HepG2 (cell line): Measurements from ENCODE around the gene TRIM67. TPM values are rescaled to one million over a fixed set of nuclear protein-coding genes. Genes with fewer than 3 reads are reported as not detected.

ENCODE experiments used
- CAMTA2 ChIP-seq: sonication (generic); formaldehyde crosslinking; IDR thresholded peaks from 2 replicates; pipeline ENCODE4 v1.4.0; 2020; ENCODE audit warnings: mild to moderate bottlenecking, missing genetic modification reagents, borderline replicate concordance
- EHMT2 ChIP-seq: fragments of 200-600 bp; sonication (generic); IDR thresholded peaks from 2 replicates; pipeline ENCODE4 v1.7.0; 2017; ENCODE audit warnings: antibody characterized with exemption, low read depth, low read length, borderline replicate concordance
- HDAC1 ChIP-seq: sonication (generic); formaldehyde crosslinking; IDR thresholded peaks from 2 replicates; pipeline ENCODE4 v1.5.1; 2020; ENCODE audit warnings: mild to moderate bottlenecking, missing genetic modification reagents
- HMG20B ChIP-seq: conservative IDR thresholded peaks from 2 replicates; pipeline ENCODE4 v1.6.1; 2016; ENCODE audit warnings: missing genetic modification reagents, missing compliant biosample characterization
- HOXA3 ChIP-seq: sonication (generic); formaldehyde crosslinking; IDR thresholded peaks from 2 replicates; pipeline ENCODE4 v1.5.0; 2020; ENCODE audit warnings: missing genetic modification reagents
- IRF2 ChIP-seq: IDR thresholded peaks from 2 replicates; pipeline ENCODE4 v1.6.1; 2018; ENCODE audit warnings: missing genetic modification reagents, missing compliant biosample characterization
- KDM2A ChIP-seq: sonication (generic); formaldehyde crosslinking; IDR thresholded peaks from 2 replicates; pipeline ENCODE4 v1.4.0; 2020; ENCODE audit warnings: low read depth, missing genetic modification reagents, borderline replicate concordance
- KDM6A ChIP-seq: IDR thresholded peaks from 2 replicates; pipeline ENCODE4 v1.6.1; 2016; ENCODE audit warnings: low read depth
- MIER2 ChIP-seq: IDR thresholded peaks from 2 replicates; pipeline ENCODE4 v1.6.1; 2016; ENCODE audit warnings: missing biosample characterization, missing genetic modification reagents
- MXD4 ChIP-seq: IDR thresholded peaks from 2 replicates; pipeline ENCODE4 v1.6.1; 2016; ENCODE audit warnings: mild to moderate bottlenecking, missing biosample characterization, missing genetic modification reagents
- NR2F2 ChIP-seq: IDR thresholded peaks from 2 replicates; pipeline ENCODE4 v1.6.1; 2012; ENCODE audit warnings: low read depth, inconsistent platforms, borderline replicate concordance
- PLRG1 ChIP-seq: fragments of 450-650 bp; conservative IDR thresholded peaks from 2 replicates; pipeline ENCODE4 v1.6.1; 2016
- POLR2G ChIP-seq: fragments of 200-400 bp; formaldehyde crosslinking; IDR thresholded peaks from 2 replicates; pipeline ENCODE4 v1.6.1; 2018; ENCODE audit warnings: mild to moderate bottlenecking, low read depth, low read length, moderate library complexity
- RXRB ChIP-seq: IDR thresholded peaks from 2 replicates; pipeline ENCODE4 v1.6.1; 2016; ENCODE audit warnings: borderline replicate concordance, missing genetic modification reagents, missing compliant biosample characterization
- SMAD3 ChIP-seq: sonication (generic); formaldehyde crosslinking; IDR thresholded peaks from 2 replicates; pipeline ENCODE4 v1.4.0; 2020; ENCODE audit warnings: missing genetic modification reagents
- TARDBP ChIP-seq: sonication (generic); formaldehyde crosslinking; IDR thresholded peaks from 2 replicates; pipeline ENCODE4 v1.8.0; 2022; ENCODE audit warnings: mild to moderate bottlenecking, missing genetic modification reagents
- ZFX ChIP-seq: sonication (generic); formaldehyde crosslinking; IDR thresholded peaks from 2 replicates; pipeline ENCODE4 v1.4.0; 2020; ENCODE audit warnings: mild to moderate bottlenecking, low read depth, missing genetic modification reagents, moderate library complexity
- ZIK1 ChIP-seq: sonication (generic); formaldehyde crosslinking; IDR thresholded peaks from 2 replicates; pipeline ENCODE4 v1.5.0; 2020; ENCODE audit warnings: mild to moderate bottlenecking, low read depth, missing genetic modification reagents, borderline replicate concordance
- ZNF138 ChIP-seq: sonication (generic); formaldehyde crosslinking; IDR thresholded peaks from 2 replicates; pipeline ENCODE4 v1.5.0; 2020; ENCODE audit warnings: mild to moderate bottlenecking, low read depth, missing genetic modification reagents
- ZNF143 ChIP-seq: sonication (generic); formaldehyde crosslinking; IDR thresholded peaks from 2 replicates; pipeline ENCODE4 v1.4.0; 2020; ENCODE audit warnings: missing genetic modification reagents
- ZNF251 ChIP-seq: sonication (generic); formaldehyde crosslinking; IDR thresholded peaks from 2 replicates; pipeline ENCODE4 v1.9.0; 2021; ENCODE audit warnings: mild to moderate bottlenecking, missing genetic modification reagents
- ZNF547 ChIP-seq: sonication (generic); formaldehyde crosslinking; IDR thresholded peaks from 2 replicates; pipeline ENCODE4 v1.5.1; 2020; ENCODE audit warnings: mild to moderate bottlenecking, missing genetic modification reagents
- ZNF652 ChIP-seq: IDR thresholded peaks from 2 replicates; pipeline ENCODE4 v1.6.1; 2016; ENCODE audit warnings: low read depth, borderline replicate concordance
- ZNF703 ChIP-seq: sonication (generic); formaldehyde crosslinking; IDR thresholded peaks from 2 replicates; pipeline ENCODE4 v1.5.1; 2020; ENCODE audit warnings: missing genetic modification reagents, mild to moderate bottlenecking, moderate library complexity, borderline replicate concordance
- ZNF850 ChIP-seq: sonication (generic); formaldehyde crosslinking; conservative IDR thresholded peaks from 2 replicates; pipeline ENCODE4 v1.9.0; 2021; ENCODE audit warnings: mild to moderate bottlenecking, missing genetic modification reagents
- polyA plus RNA-seq, 8 experiments: library from polyadenylated mRNA; depleted of rRNA in 3 of 8; stranded (reverse) in 7 of 8; unstranded in 1 of 8; fragments of >200 nt; fragmentation: Illumina TruSeq in 4 of 8; extraction: Trizol in 4 of 8; gene quantifications; 2 replicates each; pipeline versions ENCODE4 v1.2.1 to v1.2.3, GENCODE V29; 2011 to 2016; ENCODE audit warnings: low read depth in 4 of 8, missing spikeins in 1 of 8, mixed read lengths in 1 of 8; ENCODE audit not compliant: insufficient read depth in 1 of 8
- total RNA-seq, 5 experiments: library from RNA; depleted of rRNA; stranded (reverse); fragments of >200 nt; fragmentation: Illumina TruSeq; extraction: Trizol; gene quantifications; 2 replicates each; pipeline ENCODE4 v1.2.3, GENCODE V29; 2016; ENCODE audit warnings: low read depth in 1 of 5
- TF ChIP-seq, protein P1 (sequence below): sonication (generic); formaldehyde crosslinking; IDR thresholded peaks from 2 replicates; pipeline ENCODE4 v1.4.0; 2020; ENCODE audit warnings: low read depth, mild to moderate bottlenecking, missing genetic modification reagents
- TF ChIP-seq, protein P2 (sequence below): conservative IDR thresholded peaks from 2 replicates; pipeline ENCODE4 v1.6.1; 2018; ENCODE audit warnings: missing genetic modification reagents
- TF ChIP-seq, protein P3 (sequence below): sonication (generic); formaldehyde crosslinking; IDR thresholded peaks from 2 replicates; pipeline ENCODE4 v1.5.1; 2020; ENCODE audit warnings: mild to moderate bottlenecking, missing genetic modification reagents, moderate library complexity
- TF ChIP-seq, protein P4 (sequence below): sonication (generic); formaldehyde crosslinking; IDR thresholded peaks from 2 replicates; pipeline ENCODE4 v1.5.0; 2020; ENCODE audit warnings: mild to moderate bottlenecking, missing genetic modification reagents

The TRIM67 gene
- total and polyA plus RNA-seq, 2 of the 13 experiments (the other 11 are each of a cell fraction or from before 2014, with no cell fraction given): not detected

DNA sequence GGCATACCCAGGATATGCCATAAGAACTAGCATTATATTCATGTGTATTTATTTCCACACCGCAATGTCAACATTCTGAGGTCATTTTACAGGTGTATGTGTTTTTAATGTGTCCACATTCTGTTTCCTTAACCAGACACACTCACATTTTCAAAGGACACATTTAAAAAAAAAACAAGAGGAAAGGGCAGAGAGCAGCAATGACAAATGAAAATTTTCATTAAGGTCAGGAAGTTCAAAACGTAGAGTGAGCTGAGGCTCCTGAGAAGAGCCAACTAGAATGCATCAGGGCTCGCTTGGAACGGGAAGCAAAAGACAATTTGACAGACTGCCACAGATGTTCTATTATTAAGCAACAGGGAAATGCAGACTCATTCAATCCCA, 74.3 kb downstream of the TRIM67 start (continued):
- TF ChIP-seq RXRB (CRISPR knock-in tag): peak; percentile 93
- TF ChIP-seq TARDBP (CRISPR knock-in tag): peak; percentile 28; the same call in 1 of the 2 replicates
- TF ChIP-seq EHMT2: peak; percentile 42; the same call in 1 of the 2 replicates
- TF ChIP-seq ZIK1 (CRISPR knock-in tag): no peak
- TF ChIP-seq SMAD3: 0 out of 2 replicates have a peak, but pooled peaks have one; percentile 47
- no peak for TF ChIP-seq CAMTA2 (CRISPR knock-in tag)
- TF ChIP-seq IRF2: no peak
- TF ChIP-seq, protein P1, sequence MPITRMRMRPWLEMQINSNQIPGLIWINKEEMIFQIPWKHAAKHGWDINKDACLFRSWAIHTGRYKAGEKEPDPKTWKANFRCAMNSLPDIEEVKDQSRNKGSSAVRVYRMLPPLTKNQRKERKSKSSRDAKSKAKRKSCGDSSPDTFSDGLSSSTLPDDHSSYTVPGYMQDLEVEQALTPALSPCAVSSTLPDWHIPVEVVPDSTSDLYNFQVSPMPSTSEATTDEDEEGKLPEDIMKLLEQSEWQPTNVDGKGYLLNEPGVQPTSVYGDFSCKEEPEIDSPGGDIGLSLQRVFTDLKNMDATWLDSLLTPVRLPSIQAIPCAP (CRISPR knock-in tag): no peak
- TF ChIP-seq HOXA3 (CRISPR knock-in tag): no peak
- TF ChIP-seq ZFX: no peak
- no peak for TF ChIP-seq ZNF251
- TF ChIP-seq ZNF547 (CRISPR knock-in tag): no peak
- TF ChIP-seq ZNF138 (CRISPR knock-in tag): no peak
- TF ChIP-seq MIER2 (CRISPR knock-in tag): no peak
- no peak for TF ChIP-seq ZNF703 (CRISPR knock-in tag)
- no peak for TF ChIP-seq PLRG1
- TF ChIP-seq, protein P2, sequence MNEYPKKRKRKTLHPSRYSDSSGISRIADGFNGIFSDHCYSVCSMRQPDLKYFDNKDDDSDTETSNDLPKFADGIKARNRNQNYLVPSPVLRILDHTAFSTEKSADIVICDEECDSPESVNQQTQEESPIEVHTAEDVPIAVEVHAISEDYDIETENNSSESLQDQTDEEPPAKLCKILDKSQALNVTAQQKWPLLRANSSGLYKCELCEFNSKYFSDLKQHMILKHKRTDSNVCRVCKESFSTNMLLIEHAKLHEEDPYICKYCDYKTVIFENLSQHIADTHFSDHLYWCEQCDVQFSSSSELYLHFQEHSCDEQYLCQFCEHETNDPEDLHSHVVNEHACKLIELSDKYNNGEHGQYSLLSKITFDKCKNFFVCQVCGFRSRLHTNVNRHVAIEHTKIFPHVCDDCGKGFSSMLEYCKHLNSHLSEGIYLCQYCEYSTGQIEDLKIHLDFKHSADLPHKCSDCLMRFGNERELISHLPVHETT (CRISPR knock-in tag): no peak
- TF ChIP-seq, protein P3, sequence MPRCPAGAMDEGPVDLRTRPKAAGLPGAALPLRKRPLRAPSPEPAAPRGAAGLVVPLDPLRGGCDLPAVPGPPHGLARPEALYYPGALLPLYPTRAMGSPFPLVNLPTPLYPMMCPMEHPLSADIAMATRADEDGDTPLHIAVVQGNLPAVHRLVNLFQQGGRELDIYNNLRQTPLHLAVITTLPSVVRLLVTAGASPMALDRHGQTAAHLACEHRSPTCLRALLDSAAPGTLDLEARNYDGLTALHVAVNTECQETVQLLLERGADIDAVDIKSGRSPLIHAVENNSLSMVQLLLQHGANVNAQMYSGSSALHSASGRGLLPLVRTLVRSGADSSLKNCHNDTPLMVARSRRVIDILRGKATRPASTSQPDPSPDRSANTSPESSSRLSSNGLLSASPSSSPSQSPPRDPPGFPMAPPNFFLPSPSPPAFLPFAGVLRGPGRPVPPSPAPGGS (CRISPR knock-in tag): no peak
- no peak for TF ChIP-seq MXD4 (CRISPR knock-in tag)
- peak; percentile 42; the same call in 1 of the 2 replicates for TF ChIP-seq ZNF652 (CRISPR knock-in tag)
- TF ChIP-seq KDM2A: no peak
- peak; percentile 89 for TF ChIP-seq NR2F2
- TF ChIP-seq, protein P4, sequence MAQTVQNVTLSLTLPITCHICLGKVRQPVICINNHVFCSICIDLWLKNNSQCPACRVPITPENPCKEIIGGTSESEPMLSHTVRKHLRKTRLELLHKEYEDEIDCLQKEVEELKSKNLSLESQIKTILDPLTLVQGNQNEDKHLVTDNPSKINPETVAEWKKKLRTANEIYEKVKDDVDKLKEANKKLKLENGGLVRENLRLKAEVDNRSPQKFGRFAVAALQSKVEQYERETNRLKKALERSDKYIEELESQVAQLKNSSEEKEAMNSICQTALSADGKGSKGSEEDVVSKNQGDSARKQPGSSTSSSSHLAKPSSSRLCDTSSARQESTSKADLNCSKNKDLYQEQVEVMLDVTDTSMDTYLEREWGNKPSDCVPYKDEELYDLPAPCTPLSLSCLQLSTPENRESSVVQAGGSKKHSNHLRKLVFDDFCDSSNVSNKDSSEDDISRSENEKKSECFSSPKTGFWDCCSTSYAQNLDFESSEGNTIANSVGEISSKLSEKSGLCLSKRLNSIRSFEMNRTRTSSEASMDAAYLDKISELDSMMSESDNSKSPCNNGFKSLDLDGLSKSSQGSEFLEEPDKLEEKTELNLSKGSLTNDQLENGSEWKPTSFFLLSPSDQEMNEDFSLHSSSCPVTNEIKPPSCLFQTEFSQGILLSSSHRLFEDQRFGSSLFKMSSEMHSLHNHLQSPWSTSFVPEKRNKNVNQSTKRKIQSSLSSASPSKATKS (CRISPR knock-in tag): no peak
- TF ChIP-seq ZNF143 (CRISPR knock-in tag): no peak
- TF ChIP-seq POLR2G: no peak
- TF ChIP-seq ZNF850: no peak
- TF ChIP-seq HMG20B (CRISPR knock-in tag): no peak
- TF ChIP-seq HDAC1 (CRISPR knock-in tag): peak; percentile 31; the same call in 1 of the 2 replicates
- no peak for TF ChIP-seq KDM6A (CRISPR knock-in tag)
